GM12891 (cell line): Measurements from ENCODE around the gene CABP1.

Source experiments
- POLR2A ChIP-seq: IDR thresholded peaks from 2 replicates; pipeline ENCODE4 v1.6.1; 2011; ENCODE audit warnings: low read depth, low read length, control low read depth
- POLR2AphosphoS5 ChIP-seq: IDR thresholded peaks from 2 replicates; pipeline ENCODE4 v1.6.1; 2011; ENCODE audit warnings: low read depth, low read length, control low read depth

DNA sequence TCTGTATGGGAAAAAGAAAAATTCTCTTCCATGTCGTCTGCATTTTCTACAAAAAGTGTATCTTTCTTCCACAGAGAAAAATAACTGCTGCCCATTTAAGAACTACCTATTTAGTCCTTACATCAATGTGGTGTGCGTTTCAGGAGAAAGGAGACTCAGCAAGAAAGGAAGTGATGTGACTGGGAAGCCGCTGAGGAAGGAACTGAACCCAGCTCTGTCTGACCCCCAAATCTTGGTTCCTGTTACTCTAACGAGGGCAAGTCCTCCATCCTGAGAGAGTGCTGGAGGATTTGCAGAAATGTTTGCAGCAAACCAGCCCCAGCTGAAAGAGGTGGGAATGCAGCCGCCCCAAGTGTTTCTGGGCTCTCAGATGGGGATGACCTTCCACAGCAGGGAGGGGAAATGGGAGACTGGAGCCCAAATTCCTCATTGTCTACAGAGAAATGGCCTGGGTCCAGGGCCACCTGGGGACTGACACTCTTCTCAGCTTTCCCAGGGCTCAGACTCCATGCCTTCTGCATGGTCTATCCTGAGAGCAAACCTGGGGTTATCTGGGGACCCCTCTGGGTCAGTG is 39.8 kb downstream of the CABP1 start:
- no peak for TF ChIP-seq POLR2A
- TF ChIP-seq POLR2AphosphoS5: no peak
